Measurements from ENCODE around the gene C15orf62.

C15orf62 gene

GRCh38 chr15:40792394-40792793 lies 22.6 kb downstream of the C15orf62 start:
- no peak overlapping the region for H3K4me3 ChIP-seq (ENCODE audit: low read depth, low read length)
- H3K4me1 ChIP-seq (ENCODE audit: control insufficient read depth, insufficient read depth, low read length): peaks cover 5% of the 10 kb centered on the region
- no peak overlapping the region for H3K27ac ChIP-seq (ENCODE audit: extremely low read depth, low read depth, low read length)
- no peaks in the 10 kb centered on the region for H3K9me3 ChIP-seq (ENCODE audit: control insufficient read depth, insufficient read depth, low read depth, low read length)
- TF ChIP-seq HIC1 (tag by site-specific recombination; IDR thresholded peaks at IDR 0.05): no peak
- peaks cover 0 to 2% of the 10 kb centered on the region in 2 experiments; a peak in 2 of 3 replicates for H3K36me3 ChIP-seq (ENCODE audit: control insufficient read depth in 2 of 2, insufficient read depth in 1 of 2, low read length in 2 of 2)
- POLR2A ChIA-PET: no interaction called here
- CTCF ChIA-PET: interaction anchor here (0.9 to 2.0 kb wide), 3 partner anchors 10 to 203 kb away, joined by 3 to 6 read pairs (median 4); no protein-coding TSS in a partner anchor

GRCh38 chr15:40793216-40793989 lies 23.6 kb downstream of the C15orf62 start:
- Histone ChIP-seq H3K9me3 (ENCODE audit: control insufficient read depth, insufficient read depth, low read depth, low read length) (no peaks in the 10 kb centered on the region), H3K4me1 (ENCODE audit: control insufficient read depth, insufficient read depth, low read length) (no peaks in the 10 kb centered on the region; the same call in 1 of the 2 replicates), H3K36me3 (ENCODE audit: control insufficient read depth in 2 of 2, insufficient read depth in 1 of 2, low read length in 2 of 2) (peaks cover 0 to 2% of the 10 kb centered on the region in 2 experiments; a peak in 2 of 3 replicates), H3K4me3 (ENCODE audit: low read depth, low read length) (no peak overlapping the region), H3K27ac (ENCODE audit: extremely low read depth, low read depth, low read length) (no peak overlapping the region)
- ChIA-PET CTCF (interaction anchor here (1.7 to 2.0 kb wide), 2 partner anchors 11 to 66 kb away, joined by 4 to 6 read pairs; no protein-coding TSS in a partner anchor), POLR2A (interaction anchor here (0.7 kb wide), 1 partner anchor 98 kb away, joined by 7 read pairs; the partner anchor contains the start of gene RAD51)
- no peak for TF ChIP-seq ZNF747 (tag by site-specific recombination; IDR thresholded peaks at IDR 0.05)
- peak; percentile 20; the same call in 1 of the 2 replicates for TF ChIP-seq ZNF184 (tag by site-specific recombination; IDR thresholded peaks at IDR 0.05)
- no peak for TF ChIP-seq ZNF843 (tag by site-specific recombination; IDR thresholded peaks at IDR 0.05)
- no peak for TF ChIP-seq TSHZ1 (tag by site-specific recombination; IDR thresholded peaks at IDR 0.05; ENCODE audit: borderline replicate concordance)
- TF ChIP-seq HOXA7 (CRISPR knock-in tag; IDR thresholded peaks at IDR 0.05; ENCODE audit: borderline replicate concordance): no peak
- peak; percentile 47; the same call in 1 of the 2 replicates for TF ChIP-seq ZNF366 (tag by site-specific recombination; conservative IDR thresholded peaks at IDR 0.05)
- no peak for TF ChIP-seq ZNF658 (tag by site-specific recombination; IDR thresholded peaks at IDR 0.05)
- no peak for TF ChIP-seq PRDM6 (tag by site-specific recombination; IDR thresholded peaks at IDR 0.05)
- TF ChIP-seq ZNF426 (tag by site-specific recombination; IDR thresholded peaks at IDR 0.05): no peak
- TF ChIP-seq ZXDB (tag by site-specific recombination; IDR thresholded peaks at IDR 0.05): no peak
- TF ChIP-seq ZNF157 (tag by site-specific recombination; IDR thresholded peaks at IDR 0.05): no peak
- TF ChIP-seq FEZF1 (tag by site-specific recombination; IDR thresholded peaks at IDR 0.05): peak; percentile 86
- TF ChIP-seq ZNF335 (tag by site-specific recombination; conservative IDR thresholded peaks at IDR 0.05): no peak
- TF ChIP-seq ZNF624 (tag by site-specific recombination; IDR thresholded peaks at IDR 0.05): no peak
- TF ChIP-seq BCL11B (tag by site-specific recombination; IDR thresholded peaks at IDR 0.05; ENCODE audit: low read depth): no peak
- TF ChIP-seq ZBTB26 (tag by site-specific recombination; optimal IDR thresholded peaks at IDR 0.05): no peak
- TF ChIP-seq SP7 (tag by site-specific recombination; IDR thresholded peaks at IDR 0.05): 0 out of 2 replicates have a peak, but pooled peaks have one; percentile 19
- TF ChIP-seq ZNF2 (tag by site-specific recombination; IDR thresholded peaks at IDR 0.05): no peak
- peak; percentile 55 for TF ChIP-seq ZNF629 (tag by site-specific recombination; IDR thresholded peaks at IDR 0.05)
- TF ChIP-seq HOXD13 (CRISPR knock-in tag; IDR thresholded peaks at IDR 0.05; ENCODE audit: borderline replicate concordance): no peak

All from HEK293 (cell line).